ENCODE measurements around the gene FFAR1. TPM values are rescaled to one million over a fixed set of nuclear protein-coding genes. Genes with fewer than 3 reads are reported as not detected.
"Not testable (repeated sequence)": the region's sequence is repeated elsewhere in the genome, so short reads cannot be mapped to it uniquely, and the experiment has no call there.

FFAR1 gene
- total RNA-seq, 1 donor from 2014 or later = 0.06 TPM

- TF ChIP-seq, protein P1, sequence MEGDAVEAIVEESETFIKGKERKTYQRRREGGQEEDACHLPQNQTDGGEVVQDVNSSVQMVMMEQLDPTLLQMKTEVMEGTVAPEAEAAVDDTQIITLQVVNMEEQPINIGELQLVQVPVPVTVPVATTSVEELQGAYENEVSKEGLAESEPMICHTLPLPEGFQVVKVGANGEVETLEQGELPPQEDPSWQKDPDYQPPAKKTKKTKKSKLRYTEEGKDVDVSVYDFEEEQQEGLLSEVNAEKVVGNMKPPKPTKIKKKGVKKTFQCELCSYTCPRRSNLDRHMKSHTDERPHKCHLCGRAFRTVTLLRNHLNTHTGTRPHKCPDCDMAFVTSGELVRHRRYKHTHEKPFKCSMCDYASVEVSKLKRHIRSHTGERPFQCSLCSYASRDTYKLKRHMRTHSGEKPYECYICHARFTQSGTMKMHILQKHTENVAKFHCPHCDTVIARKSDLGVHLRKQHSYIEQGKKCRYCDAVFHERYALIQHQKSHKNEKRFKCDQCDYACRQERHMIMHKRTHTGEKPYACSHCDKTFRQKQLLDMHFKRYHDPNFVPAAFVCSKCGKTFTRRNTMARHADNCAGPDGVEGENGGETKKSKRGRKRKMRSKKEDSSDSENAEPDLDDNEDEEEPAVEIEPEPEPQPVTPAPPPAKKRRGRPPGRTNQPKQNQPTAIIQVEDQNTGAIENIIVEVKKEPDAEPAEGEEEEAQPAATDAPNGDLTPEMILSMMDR (conservative IDR thresholded peaks at IDR 0.05; ENCODE audit: low read depth, low read length) = peak; percentile 85
- DNase-seq (ENCODE audit: low read depth) = peak; percentile 9
- no peak overlapping the region for H3K4me3 ChIP-seq (ENCODE audit: low read depth, low read length)
Observed at GRCh38 chr19:35352448-35353304, 5.0 kb downstream of the FFAR1 start.

GRCh38 chr19:35353635-35354034 lies 5.9 kb downstream of the FFAR1 start:
- TF ChIP-seq, protein P1 (conservative IDR thresholded peaks at IDR 0.05; ENCODE audit: low read depth, low read length) = no peak
- DNase-seq (ENCODE audit: low read depth) = no peak
- H3K4me3 ChIP-seq (ENCODE audit: low read depth, low read length) = no peak overlapping the region

DNA sequence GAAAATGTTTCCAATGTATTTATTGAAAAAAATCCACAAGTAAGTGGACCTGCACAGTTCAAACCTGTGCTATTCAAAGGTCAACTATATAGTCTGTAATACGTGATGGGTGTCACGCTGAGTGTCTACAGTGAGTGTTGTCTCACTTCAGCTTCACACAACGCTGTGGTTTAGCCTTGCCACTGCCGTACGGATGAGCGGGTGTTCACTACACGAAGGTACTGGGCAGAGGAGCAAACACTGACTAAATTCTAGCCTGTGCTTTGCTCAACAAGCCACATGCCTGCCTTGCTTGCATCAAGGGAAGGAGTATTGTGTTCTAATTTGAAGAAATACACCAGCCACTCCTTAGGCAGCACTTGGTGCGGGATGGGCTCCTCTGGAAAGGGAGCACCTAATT lies 7.2 kb downstream of the FFAR1 start:
- DNase-seq (ENCODE audit: low read depth) = no peak
- no peak overlapping the region for H3K4me3 ChIP-seq (ENCODE audit: low read depth, low read length)
- TF ChIP-seq, protein P1 (conservative IDR thresholded peaks at IDR 0.05; ENCODE audit: low read depth, low read length) = no peak

DNA sequence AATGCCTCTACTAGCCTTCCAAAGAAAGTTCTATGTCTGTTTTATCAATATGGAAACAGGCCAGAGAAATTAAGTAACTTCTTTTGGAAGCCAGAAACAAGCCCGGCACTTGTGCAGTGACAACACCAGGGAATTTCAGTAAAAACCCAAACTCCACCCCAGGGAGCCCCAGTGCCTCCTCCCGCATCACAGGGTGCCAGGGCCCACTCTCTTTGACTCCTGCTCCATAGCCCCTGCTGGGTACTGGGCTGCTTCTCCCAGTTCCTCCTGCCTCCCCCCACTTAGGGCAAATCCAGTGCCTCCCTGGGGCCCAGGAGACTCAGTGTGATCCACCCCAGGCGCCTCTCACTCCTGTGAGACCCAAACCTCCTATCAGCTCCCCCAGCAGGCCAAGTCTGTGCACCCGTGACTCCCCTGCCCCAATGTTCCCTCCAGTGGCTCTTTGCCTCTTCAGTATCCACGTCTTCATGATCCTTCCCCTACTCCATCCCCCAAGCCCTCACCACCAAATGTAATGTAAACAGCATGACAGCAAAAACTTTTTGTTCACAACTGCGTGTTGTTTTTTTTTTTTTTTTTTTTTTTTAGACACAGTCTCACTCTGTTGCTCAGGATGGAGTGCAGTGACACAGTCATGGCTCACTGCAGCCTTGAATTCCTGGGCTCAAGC lies 8.2 kb downstream of the FFAR1 start:
- no peak for DNase-seq (ENCODE audit: low read depth)
- TF ChIP-seq, protein P1 (conservative IDR thresholded peaks at IDR 0.05; ENCODE audit: low read depth, low read length) = no peak
- no peak overlapping the region for H3K4me3 ChIP-seq (ENCODE audit: low read depth, low read length)

GRCh38 chr19:35357867-35358573 lies 10.3 kb downstream of the FFAR1 start, which contains the start of gene FFAR3:
Gene FFAR3 (plus strand): TSS chr19:35358460. CDS start chr19:35358891, 431 bp downstream.
- TF ChIP-seq, protein P1 (conservative IDR thresholded peaks at IDR 0.05; ENCODE audit: low read depth, low read length) = no peak
- DNase-seq (ENCODE audit: low read depth) = no peak
- no peak within 1 kb of the TSS for H3K4me3 ChIP-seq (ENCODE audit: low read depth, low read length)

GRCh38 chr19:35358834-35359233 lies 11.1 kb downstream of the FFAR1 start:
- not testable (repeated sequence) for H3K4me3 ChIP-seq (ENCODE audit: low read depth, low read length); DNase-seq (ENCODE audit: low read depth)

DNA sequence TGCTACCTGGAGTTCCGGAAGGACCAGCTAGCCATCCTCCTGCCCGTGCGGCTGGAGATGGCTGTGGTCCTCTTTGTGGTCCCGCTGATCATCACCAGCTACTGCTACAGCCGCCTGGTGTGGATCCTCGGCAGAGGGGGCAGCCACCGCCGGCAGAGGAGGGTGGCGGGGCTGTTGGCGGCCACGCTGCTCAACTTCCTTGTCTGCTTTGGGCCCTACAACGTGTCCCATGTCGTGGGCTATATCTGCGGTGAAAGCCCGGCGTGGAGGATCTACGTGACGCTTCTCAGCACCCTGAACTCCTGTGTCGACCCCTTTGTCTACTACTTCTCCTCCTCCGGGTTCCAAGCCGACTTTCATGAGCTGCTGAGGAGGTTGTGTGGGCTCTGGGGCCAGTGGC lies 11.7 kb downstream of the FFAR1 start:
- H3K4me3 ChIP-seq (ENCODE audit: low read depth, low read length); DNase-seq (ENCODE audit: low read depth): not testable (repeated sequence)

DNA sequence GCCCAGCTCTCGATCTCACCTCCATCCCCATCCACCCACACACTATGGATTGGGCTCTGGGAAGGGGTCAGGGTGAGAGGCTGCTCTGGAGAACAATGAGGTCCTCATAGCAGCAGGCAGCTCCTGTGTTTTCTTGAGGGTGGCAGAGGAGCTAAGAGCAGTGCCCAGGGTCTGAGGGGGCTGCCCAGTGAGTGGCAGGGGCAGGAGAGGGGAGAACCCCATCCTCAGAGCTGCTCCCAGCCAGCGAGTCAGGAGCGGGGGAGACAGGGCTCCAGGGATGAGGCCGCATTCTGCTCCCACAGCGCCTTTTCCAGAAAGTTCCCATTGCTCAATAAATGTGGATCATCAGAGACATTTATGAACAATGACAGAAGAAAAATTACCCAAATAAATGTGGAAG lies 12.4 kb downstream of the FFAR1 start:
- not testable (repeated sequence) for DNase-seq (ENCODE audit: low read depth)

More for the DNA sequence above, 12.4 kb downstream of the FFAR1 start:
- not testable (repeated sequence) for H3K4me3 ChIP-seq (ENCODE audit: low read depth, low read length)
